ENCODE results near the gene ZNF487. TPM values are rescaled to one million over a fixed set of nuclear protein-coding genes. Genes with fewer than 3 reads are reported as not detected.

The ZNF487 gene
- total and polyA plus RNA-seq, 2 of the 13 experiments (the other 11 are each of a cell fraction or from before 2014, with no cell fraction given): 7.4 to 8.8 TPM

- TF ChIP-seq ZNF101 (CRISPR knock-in tag; IDR thresholded peaks at IDR 0.05; ENCODE audit: borderline replicate concordance, low read depth) (no peak), ZNF451 (CRISPR knock-in tag; IDR thresholded peaks at IDR 0.05) (0 out of 2 replicates have a peak, but pooled peaks have one; percentile 26), ZNF143 (CRISPR knock-in tag; IDR thresholded peaks at IDR 0.05) (0 out of 2 replicates have a peak, but pooled peaks have one; percentile 8), ZNF275 (CRISPR knock-in tag; IDR thresholded peaks at IDR 0.05; ENCODE audit: borderline replicate concordance) (no peak), ZNF24 (IDR thresholded peaks at IDR 0.05) (no peak), ZNF574 (CRISPR knock-in tag; IDR thresholded peaks at IDR 0.05) (no peak), ZNF484 (CRISPR knock-in tag; IDR thresholded peaks at IDR 0.05; ENCODE audit: borderline replicate concordance, low read depth) (no peak), JUNB (CRISPR knock-in tag; IDR thresholded peaks at IDR 0.05; ENCODE audit: borderline replicate concordance) (no peak), ZNF296 (CRISPR knock-in tag; conservative IDR thresholded peaks at IDR 0.05) (0 out of 2 replicates have a peak, but pooled peaks have one; percentile 4), ERF (CRISPR knock-in tag; IDR thresholded peaks at IDR 0.05) (no peak), ZNF780A (CRISPR knock-in tag; IDR thresholded peaks at IDR 0.05) (no peak), TRAFD1 (CRISPR knock-in tag; IDR thresholded peaks at IDR 0.05; ENCODE audit: borderline replicate concordance) (no peak), CBX2 (IDR thresholded peaks at IDR 0.05; ENCODE audit: low read depth, low read length) (no peak), CBX2 (CRISPR knock-in tag; IDR thresholded peaks at IDR 0.05; ENCODE audit: low read depth) (no peak)
- TF ChIP-seq, protein P1, sequence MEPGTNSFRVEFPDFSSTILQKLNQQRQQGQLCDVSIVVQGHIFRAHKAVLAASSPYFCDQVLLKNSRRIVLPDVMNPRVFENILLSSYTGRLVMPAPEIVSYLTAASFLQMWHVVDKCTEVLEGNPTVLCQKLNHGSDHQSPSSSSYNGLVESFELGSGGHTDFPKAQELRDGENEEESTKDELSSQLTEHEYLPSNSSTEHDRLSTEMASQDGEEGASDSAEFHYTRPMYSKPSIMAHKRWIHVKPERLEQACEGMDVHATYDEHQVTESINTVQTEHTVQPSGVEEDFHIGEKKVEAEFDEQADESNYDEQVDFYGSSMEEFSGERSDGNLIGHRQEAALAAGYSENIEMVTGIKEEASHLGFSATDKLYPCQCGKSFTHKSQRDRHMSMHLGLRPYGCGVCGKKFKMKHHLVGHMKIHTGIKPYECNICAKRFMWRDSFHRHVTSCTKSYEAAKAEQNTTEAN (CRISPR knock-in tag; conservative IDR thresholded peaks at IDR 0.05): peak; percentile 78; the same call in 1 of the 2 replicates
- TF ChIP-seq, protein P2, sequence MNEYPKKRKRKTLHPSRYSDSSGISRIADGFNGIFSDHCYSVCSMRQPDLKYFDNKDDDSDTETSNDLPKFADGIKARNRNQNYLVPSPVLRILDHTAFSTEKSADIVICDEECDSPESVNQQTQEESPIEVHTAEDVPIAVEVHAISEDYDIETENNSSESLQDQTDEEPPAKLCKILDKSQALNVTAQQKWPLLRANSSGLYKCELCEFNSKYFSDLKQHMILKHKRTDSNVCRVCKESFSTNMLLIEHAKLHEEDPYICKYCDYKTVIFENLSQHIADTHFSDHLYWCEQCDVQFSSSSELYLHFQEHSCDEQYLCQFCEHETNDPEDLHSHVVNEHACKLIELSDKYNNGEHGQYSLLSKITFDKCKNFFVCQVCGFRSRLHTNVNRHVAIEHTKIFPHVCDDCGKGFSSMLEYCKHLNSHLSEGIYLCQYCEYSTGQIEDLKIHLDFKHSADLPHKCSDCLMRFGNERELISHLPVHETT (CRISPR knock-in tag; conservative IDR thresholded peaks at IDR 0.05): no peak
- TF ChIP-seq, protein P3, sequence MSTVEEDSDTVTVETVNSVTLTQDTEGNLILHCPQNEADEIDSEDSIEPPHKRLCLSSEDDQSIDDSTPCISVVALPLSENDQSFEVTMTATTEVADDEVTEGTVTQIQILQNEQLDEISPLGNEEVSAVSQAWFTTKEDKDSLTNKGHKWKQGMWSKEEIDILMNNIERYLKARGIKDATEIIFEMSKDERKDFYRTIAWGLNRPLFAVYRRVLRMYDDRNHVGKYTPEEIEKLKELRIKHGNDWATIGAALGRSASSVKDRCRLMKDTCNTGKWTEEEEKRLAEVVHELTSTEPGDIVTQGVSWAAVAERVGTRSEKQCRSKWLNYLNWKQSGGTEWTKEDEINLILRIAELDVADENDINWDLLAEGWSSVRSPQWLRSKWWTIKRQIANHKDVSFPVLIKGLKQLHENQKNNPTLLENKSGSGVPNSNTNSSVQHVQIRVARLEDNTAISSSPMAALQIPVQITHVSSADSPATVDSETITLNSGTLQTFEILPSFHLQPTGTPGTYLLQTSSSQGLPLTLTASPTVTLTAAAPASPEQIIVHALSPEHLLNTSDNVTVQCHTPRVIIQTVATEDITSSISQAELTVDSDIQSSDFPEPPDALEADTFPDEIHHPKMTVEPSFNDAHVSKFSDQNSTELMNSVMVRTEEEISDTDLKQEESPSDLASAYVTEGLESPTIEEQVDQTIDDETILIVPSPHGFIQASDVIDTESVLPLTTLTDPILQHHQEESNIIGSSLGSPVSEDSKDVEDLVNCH (CRISPR knock-in tag; IDR thresholded peaks at IDR 0.05): no peak
Observed at GRCh38 chr10:43396061-43396927, 40.6 kb upstream of the ZNF487 start (continued).

All from HepG2 (cell line).